Mucosa of rectum (tissue), 2 donors: ENCODE measurements around the gene RTP1.

Experiments
- H3K27ac ChIP-seq, 2 donors: one replicate each; pipeline ENCODE4 v1.7.0; 2013; ENCODE audit warnings: inconsistent platforms in 2 of 2, low read depth in 2 of 2, low read length in 2 of 2
- H3K27me3 ChIP-seq, 2 donors: one replicate each; pipeline ENCODE4 v1.7.0; 2013; ENCODE audit warnings: low read length in 2 of 2; ENCODE audit not compliant: control insufficient read depth in 2 of 2, insufficient read depth in 2 of 2
- H3K36me3 ChIP-seq, 2 donors: one replicate each; pipeline ENCODE4 v1.7.0; 2013; ENCODE audit warnings: low read length in 2 of 2; ENCODE audit not compliant: control insufficient read depth in 2 of 2, insufficient read depth in 2 of 2
- H3K4me1 ChIP-seq, 2 donors: one replicate each; pipeline ENCODE4 v1.7.0; 2013; ENCODE audit warnings: low read length in 2 of 2, mild to moderate bottlenecking in 1 of 2; ENCODE audit not compliant: control insufficient read depth in 2 of 2, insufficient read depth in 2 of 2
- H3K4me3 ChIP-seq, 2 donors: one replicate each; pipeline ENCODE4 v1.7.0; 2013; ENCODE audit warnings: low read length in 2 of 2
- H3K9ac ChIP-seq, 2 donors: one replicate each; pipeline ENCODE4 v1.7.0; 2013; ENCODE audit warnings: low read length in 2 of 2, low read depth in 1 of 2, mild to moderate bottlenecking in 1 of 2
- H3K9me3 ChIP-seq, 2 donors: one replicate each; pipeline ENCODE4 v1.7.0; 2013; ENCODE audit warnings: low read length in 2 of 2; ENCODE audit not compliant: control insufficient read depth in 2 of 2
- donor health status: healthy.
- donor health status: Normal muscosa, but diverticular disease.

Gene RTP1

GRCh38 chr3:187211532-187212195, 14.4 kb downstream of the RTP1 start:
- Histone ChIP-seq H3K27ac (no peak overlapping the region), H3K4me3 (no peak overlapping the region), H3K9ac (no peak overlapping the region), H3K27me3 (no peaks in the 10 kb centered on the region), H3K36me3 (no peaks in the 10 kb centered on the region), H3K4me1 (peaks cover 0 to 4% of the 10 kb centered on the region in 2 donors), H3K9me3 (no peaks in the 10 kb centered on the region)

GRCh38 chr3:187212196-187212545, 14.9 kb downstream of the RTP1 start:
- no peak overlapping the region for H3K4me3 ChIP-seq
- no peaks in the 10 kb centered on the region for H3K9me3 ChIP-seq
- H3K36me3 ChIP-seq = no peaks in the 10 kb centered on the region
- peaks cover 0 to 4% of the 10 kb centered on the region in 2 donors for H3K4me1 ChIP-seq
- no peaks in the 10 kb centered on the region for H3K27me3 ChIP-seq
- H3K27ac ChIP-seq = no peak overlapping the region
- no peak overlapping the region for H3K9ac ChIP-seq

- Histone ChIP-seq H3K27ac (no peak overlapping the region), H3K4me1 (peaks cover 0 to 4% of the 10 kb centered on the region in 2 donors), H3K27me3 (no peaks in the 10 kb centered on the region), H3K9ac (no peak overlapping the region), H3K4me3 (no peak overlapping the region), H3K9me3 (no peaks in the 10 kb centered on the region), H3K36me3 (no peaks in the 10 kb centered on the region)
Measured at GRCh38 chr3:187212705-187213104, 15.4 kb downstream of the RTP1 start.

GRCh38 chr3:187213616-187214015, 16.3 kb downstream of the RTP1 start:
- H3K4me3 ChIP-seq = no peak overlapping the region
- no peaks in the 10 kb centered on the region for H3K36me3 ChIP-seq
- H3K4me1 ChIP-seq = peaks cover 0 to 4% of the 10 kb centered on the region in 2 donors
- no peak overlapping the region for H3K9ac ChIP-seq
- H3K27ac ChIP-seq = no peak overlapping the region
- no peaks in the 10 kb centered on the region for H3K27me3 ChIP-seq
- H3K9me3 ChIP-seq = no peaks in the 10 kb centered on the region

- Histone ChIP-seq H3K4me3 (no peak overlapping the region), H3K9ac (no peak overlapping the region), H3K9me3 (no peaks in the 10 kb centered on the region), H3K4me1 (peaks cover 0 to 4% of the 10 kb centered on the region in 2 donors), H3K27me3 (no peaks in the 10 kb centered on the region), H3K36me3 (no peaks in the 10 kb centered on the region), H3K27ac (no peak overlapping the region)
Measured at GRCh38 chr3:187215460-187215859, 18.2 kb downstream of the RTP1 start.

- Histone ChIP-seq H3K36me3 (no peaks in the 10 kb centered on the region), H3K9ac (no peak overlapping the region), H3K4me3 (no peak overlapping the region), H3K4me1 (no peaks in the 10 kb centered on the region), H3K9me3 (no peaks in the 10 kb centered on the region), H3K27ac (no peak overlapping the region), H3K27me3 (peaks cover 0 to 2% of the 10 kb centered on the region in 2 donors)
Measured at GRCh38 chr3:187222801-187223200, 25.5 kb downstream of the RTP1 start.

- no peak overlapping the region for H3K9ac ChIP-seq
- H3K27me3 ChIP-seq = peaks cover 0 to 2% of the 10 kb centered on the region in 2 donors
- no peaks in the 10 kb centered on the region for H3K36me3 ChIP-seq
- no peaks in the 10 kb centered on the region for H3K9me3 ChIP-seq
- H3K4me1 ChIP-seq = no peaks in the 10 kb centered on the region
- no peak overlapping the region for H3K27ac ChIP-seq
- H3K4me3 ChIP-seq = no peak overlapping the region
Measured at GRCh38 chr3:187223799-187224198, 26.5 kb downstream of the RTP1 start.

- Histone ChIP-seq H3K27ac (no peak overlapping the region), H3K4me3 (no peak overlapping the region), H3K27me3 (peaks cover 3 to 5% of the 10 kb centered on the region in 2 donors), H3K9ac (no peak overlapping the region), H3K36me3 (no peaks in the 10 kb centered on the region), H3K4me1 (no peaks in the 10 kb centered on the region), H3K9me3 (no peaks in the 10 kb centered on the region)
Measured at GRCh38 chr3:187227658-187228258, 30.5 kb downstream of the RTP1 start.

GRCh38 chr3:187228740-187229139, 31.5 kb downstream of the RTP1 start:
- H3K9me3 ChIP-seq = no peaks in the 10 kb centered on the region
- H3K4me1 ChIP-seq = no peaks in the 10 kb centered on the region
- no peak overlapping the region for H3K9ac ChIP-seq
- H3K36me3 ChIP-seq = no peaks in the 10 kb centered on the region
- H3K27ac ChIP-seq = no peak overlapping the region
- H3K4me3 ChIP-seq = no peak overlapping the region
- peaks cover 3 to 5% of the 10 kb centered on the region in 2 donors for H3K27me3 ChIP-seq

GRCh38 chr3:187230011-187230410, 32.7 kb downstream of the RTP1 start:
- no peaks in the 10 kb centered on the region for H3K4me1 ChIP-seq
- H3K4me3 ChIP-seq = no peak overlapping the region
- H3K9me3 ChIP-seq = no peaks in the 10 kb centered on the region
- peaks cover 3% of the 10 kb centered on the region in 2 donors for H3K27me3 ChIP-seq
- no peak overlapping the region for H3K27ac ChIP-seq
- no peaks in the 10 kb centered on the region for H3K36me3 ChIP-seq
- H3K9ac ChIP-seq = no peak overlapping the region
